Stomach (tissue), 9 donors: Measurements from ENCODE around the gene IMMT. TPM values are rescaled to one million over a fixed set of nuclear protein-coding genes. Genes with fewer than 3 reads are reported as not detected.

Experiments used
- DNase-seq, 2 donors: peaks; one replicate each; pipeline versions ENCODE4 v3.0.0 to v3.0.0-alpha.2; 2013 to 2019
- H3K27ac ChIP-seq, 5 donors: fragments of 200-600 bp in 4 of 5; sonication (generic) in 4 of 5; one replicate each; pipeline ENCODE4 v1.5.1; 2013 to 2019; ENCODE audit warnings: mild to moderate bottlenecking in 1 of 5, moderate library complexity in 1 of 5
- H3K27me3 ChIP-seq, 3 donors: fragments of 200-600 bp; sonication (generic); one replicate each; pipeline ENCODE4 v1.5.1; 2017 to 2019; ENCODE audit warnings: mixed run types in 1 of 3
- H3K36me3 ChIP-seq, 4 donors: fragments of 200-600 bp; sonication (generic); 1 replicate in 3 of 4; 2 replicates in 1 of 4; pipeline ENCODE4 v1.5.1; 2016 to 2019
- H3K4me1 ChIP-seq, 4 donors: fragments of 200-600 bp; sonication (generic); one replicate each; pipeline ENCODE4 v1.5.1; 2016 to 2019
- H3K4me3 ChIP-seq, 4 donors: fragments of 200-600 bp; sonication (generic) in 3 of 4; one replicate each; pipeline ENCODE4 v1.5.1; 2016 to 2019; ENCODE audit warnings: mild to moderate bottlenecking in 1 of 4
- H3K9me3 ChIP-seq, 4 donors: fragments of 200-600 bp; sonication (generic); one replicate each; pipeline ENCODE4 v1.5.1; 2016 to 2019
- CTCF ChIP-seq, 7 experiments: fragments of 450-650 bp in 4 of 7; fragments of 200-600 bp in 3 of 7; sonication (generic) in 3 of 7; IDR thresholded peaks; one replicate each; pipeline ENCODE4 v1.5.1; 2016 to 2019; ENCODE audit warnings: antibody characterized with exemption in 7 of 7, control low read depth in 2 of 7, mild to moderate bottlenecking in 1 of 7
- EP300 ChIP-seq: sonication (generic); formaldehyde crosslinking; IDR thresholded peaks from one replicate; pipeline ENCODE4 v1.6.1; 2017; ENCODE audit warnings: antibody characterized with exemption
- POLR2A ChIP-seq, 4 donors: fragments of 450-650 bp; IDR thresholded peaks; one replicate each; pipeline ENCODE4 v1.6.1; 2016; ENCODE audit warnings: antibody characterized with exemption in 4 of 4, control low read depth in 2 of 4, mild to moderate bottlenecking in 1 of 4, moderate library complexity in 1 of 4
- POLR2AphosphoS5 ChIP-seq, 3 donors: sonication (generic); formaldehyde crosslinking; IDR thresholded peaks; one replicate each; pipeline ENCODE4 v1.6.1; 2016; ENCODE audit warnings: antibody characterized with exemption in 3 of 3
- WGBS, 5 donors: extraction: QIAGEN DNeasy Blood & Tissue Kit in 3 of 5; methylation state at CpG; one replicate each; pipeline versions ENCODE4 v1.1.5 to v1.1.7; 2013 to 2018; 5-methylcytosine and 5-hydroxymethylcytosine counted together
- intact Hi-C: fragments of 100-400 bp; cut with DNase I; formaldehyde crosslinking; loops from one replicate; pipeline ENCODE4 v1.15.1; 2023; ENCODE audit warnings: low total_unique reads
- polyA plus RNA-seq, 3 donors: library from polyadenylated mRNA; stranded (reverse); fragments of 200-250 nt; gene quantifications; one replicate each; pipeline ENCODE4 v1.2.3, GENCODE V29; 2013
- total RNA-seq, 5 donors: library from RNA; depleted of rRNA; stranded (reverse); fragments of >200 nt; gene quantifications; one replicate each; pipeline versions ENCODE4 v1.1.0 to v1.2.3, GENCODE V29; 2014 to 2016
- donor health status: healthy with polysubstance abuse.
- donor health status: Bipolar disorder and iron deficiency.
- donor health status: healthy.

Gene IMMT
- total and polyA plus RNA-seq, 8 donors: 30.1 to 94.5 (median 42.4) TPM

DNA sequence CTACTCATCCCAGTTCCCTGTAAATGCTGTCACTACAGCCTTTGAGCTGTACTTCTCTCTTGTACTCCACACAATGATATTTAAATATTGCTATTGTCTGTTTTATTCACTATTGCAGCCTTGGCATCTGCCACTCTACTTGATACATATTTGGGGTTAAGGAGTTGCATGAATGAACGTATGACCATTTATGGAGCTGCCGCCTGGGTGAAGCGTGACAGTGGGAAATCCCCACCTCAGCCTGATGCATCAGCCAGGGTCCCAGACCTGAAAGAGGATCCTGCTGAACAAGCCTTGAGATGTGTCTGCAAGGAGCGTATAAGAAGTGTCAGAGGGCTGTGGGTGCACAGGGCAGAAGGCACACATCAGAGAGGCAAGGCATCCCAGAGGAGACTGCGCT, 43.1 kb upstream of the IMMT start:
- WGBS, 5 donors: 79 to 88% (median 84%) methylated on average over 5 of the region's 5 CpGs
- H3K27ac ChIP-seq: no peak overlapping the region
- H3K36me3 ChIP-seq: no peaks in the 10 kb centered on the region
- DNase-seq: no peak
- peaks cover 2 to 23% (median 12%) of the 10 kb centered on the region in 4 donors for H3K4me1 ChIP-seq
- no peak overlapping the region for H3K4me3 ChIP-seq
- no peaks in the 10 kb centered on the region for H3K27me3 ChIP-seq
- H3K9me3 ChIP-seq: no peaks in the 10 kb centered on the region
- intact Hi-C loops: no loop called here
- TF ChIP-seq EP300: no peak
- no peak for TF ChIP-seq POLR2AphosphoS5 (IDR thresholded peaks at IDR 0.05)
- TF ChIP-seq CTCF (IDR thresholded peaks at IDR 0.05): no peak
- TF ChIP-seq POLR2A (IDR thresholded peaks at IDR 0.05): no peak

DNA sequence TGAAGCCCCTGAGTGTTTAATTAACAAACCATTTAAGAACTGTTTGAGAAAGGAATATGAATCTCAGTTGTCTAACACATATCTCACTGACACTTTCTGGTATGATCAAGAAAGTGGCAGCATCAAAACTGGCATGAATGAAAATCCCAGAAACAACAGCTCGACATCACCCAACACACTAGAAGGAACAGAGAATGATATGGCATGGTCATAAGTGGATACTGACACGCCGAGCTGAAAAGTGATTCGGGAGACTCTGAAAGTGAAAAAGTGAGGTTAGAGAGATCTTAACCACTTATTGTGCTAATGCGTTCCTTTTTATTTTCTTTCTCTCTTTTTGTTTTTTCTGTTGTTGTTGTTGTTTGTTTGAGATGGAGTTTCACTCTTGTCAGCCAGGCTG, 41.9 kb upstream of the IMMT start:
- H3K9me3 ChIP-seq: no peaks in the 10 kb centered on the region
- H3K27me3 ChIP-seq: no peaks in the 10 kb centered on the region
- 69 to 87% (median 71%) methylated on average over 5 of the region's 5 CpGs for WGBS, 5 donors
- intact Hi-C loops: no loop called here
- no peak overlapping the region for H3K4me3 ChIP-seq
- H3K36me3 ChIP-seq: no peaks in the 10 kb centered on the region
- no peak for TF ChIP-seq EP300
- no peak for TF ChIP-seq POLR2A (IDR thresholded peaks at IDR 0.05)
- no peak for TF ChIP-seq POLR2AphosphoS5 (IDR thresholded peaks at IDR 0.05)
- TF ChIP-seq CTCF (IDR thresholded peaks at IDR 0.05): no peak
- peaks cover 0 to 16% (median 8%) of the 10 kb centered on the region in 4 donors for H3K4me1 ChIP-seq
- DNase-seq: no peak
- H3K27ac ChIP-seq: no peak overlapping the region

GRCh38 chr2:86235196-86235980, 40.1 kb upstream of the IMMT start:
- WGBS, 5 donors: 75 to 88% (median 79%) methylated on average over 11 to 12 of the region's 12 CpGs
- H3K27ac ChIP-seq: no peak overlapping the region
- H3K9me3 ChIP-seq: no peaks in the 10 kb centered on the region
- TF ChIP-seq CTCF (IDR thresholded peaks at IDR 0.05): no peak
- TF ChIP-seq POLR2A (IDR thresholded peaks at IDR 0.05): no peak
- TF ChIP-seq POLR2AphosphoS5 (IDR thresholded peaks at IDR 0.05): no peak
- no peak for TF ChIP-seq EP300
- no peaks in the 10 kb centered on the region for H3K27me3 ChIP-seq
- DNase-seq: no peak
- peaks cover 0 to 6% (median 2%) of the 10 kb centered on the region in 4 donors for H3K4me1 ChIP-seq
- intact Hi-C loops: no loop called here
- no peaks in the 10 kb centered on the region for H3K36me3 ChIP-seq
- no peak overlapping the region for H3K4me3 ChIP-seq

GRCh38 chr2:86234563-86235131, 39.4 kb upstream of the IMMT start:
- TF ChIP-seq POLR2AphosphoS5 (IDR thresholded peaks at IDR 0.05) (no peak), CTCF (IDR thresholded peaks at IDR 0.05) (no peak), EP300 (no peak), POLR2A (IDR thresholded peaks at IDR 0.05) (no peak)
- no peak overlapping the region for H3K4me3 ChIP-seq
- 57 to 72% (median 69%) methylated on average over 3 of the region's 3 CpGs for WGBS, 5 donors
- no peaks in the 10 kb centered on the region for H3K36me3 ChIP-seq
- peaks cover 0 to 6% (median 2%) of the 10 kb centered on the region in 4 donors for H3K4me1 ChIP-seq
- no peaks in the 10 kb centered on the region for H3K27me3 ChIP-seq
- no peaks in the 10 kb centered on the region for H3K9me3 ChIP-seq
- intact Hi-C loops: no loop called here
- no peak for DNase-seq
- H3K27ac ChIP-seq: peak overlapping the region in 1 of 5 donors; percentile 55
